ENCODE results near the gene CRIM1.
"Not testable (repeated sequence)": the region's sequence is repeated elsewhere in the genome, so short reads cannot be mapped to it uniquely, and the experiment has no call there.

The CRIM1 gene

DNA sequence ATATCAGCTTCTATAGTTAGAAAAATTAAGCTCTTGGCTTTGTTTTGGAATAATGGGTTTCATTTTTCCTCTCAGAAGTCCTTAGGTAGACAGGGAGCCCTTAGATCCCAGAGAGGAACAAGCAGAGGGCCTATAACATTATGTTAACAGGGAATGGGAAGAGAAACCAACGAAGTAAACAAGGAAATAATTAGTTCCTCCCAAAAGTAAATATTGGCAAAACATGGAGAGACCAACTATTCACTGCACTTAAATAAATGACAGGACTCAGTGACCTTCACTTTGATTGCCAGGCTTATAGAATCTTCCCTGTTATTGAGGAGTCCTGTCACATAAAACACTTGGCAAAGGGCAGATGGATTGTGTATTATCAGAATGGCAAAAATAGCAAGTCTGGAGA lies 5.3 kb downstream of the CRIM1 start:
- TF ChIP-seq, protein P1, sequence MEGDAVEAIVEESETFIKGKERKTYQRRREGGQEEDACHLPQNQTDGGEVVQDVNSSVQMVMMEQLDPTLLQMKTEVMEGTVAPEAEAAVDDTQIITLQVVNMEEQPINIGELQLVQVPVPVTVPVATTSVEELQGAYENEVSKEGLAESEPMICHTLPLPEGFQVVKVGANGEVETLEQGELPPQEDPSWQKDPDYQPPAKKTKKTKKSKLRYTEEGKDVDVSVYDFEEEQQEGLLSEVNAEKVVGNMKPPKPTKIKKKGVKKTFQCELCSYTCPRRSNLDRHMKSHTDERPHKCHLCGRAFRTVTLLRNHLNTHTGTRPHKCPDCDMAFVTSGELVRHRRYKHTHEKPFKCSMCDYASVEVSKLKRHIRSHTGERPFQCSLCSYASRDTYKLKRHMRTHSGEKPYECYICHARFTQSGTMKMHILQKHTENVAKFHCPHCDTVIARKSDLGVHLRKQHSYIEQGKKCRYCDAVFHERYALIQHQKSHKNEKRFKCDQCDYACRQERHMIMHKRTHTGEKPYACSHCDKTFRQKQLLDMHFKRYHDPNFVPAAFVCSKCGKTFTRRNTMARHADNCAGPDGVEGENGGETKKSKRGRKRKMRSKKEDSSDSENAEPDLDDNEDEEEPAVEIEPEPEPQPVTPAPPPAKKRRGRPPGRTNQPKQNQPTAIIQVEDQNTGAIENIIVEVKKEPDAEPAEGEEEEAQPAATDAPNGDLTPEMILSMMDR (IDR thresholded peaks at IDR 0.05) = no peak
- H3K36me3 Mint-ChIP-seq (ENCODE audit: low read depth) = no peaks in the 10 kb centered on the region
- no peak for DNase-seq
- peaks cover 75% of the 10 kb centered on the region for H3K4me1 Mint-ChIP-seq
- no peaks in the 10 kb centered on the region for H3K9me3 Mint-ChIP-seq
- H3K4me3 Mint-ChIP-seq = no peak overlapping the region
- no peaks in the 10 kb centered on the region for H3K27me3 Mint-ChIP-seq (ENCODE audit: low read depth, poor library complexity)
- no peak overlapping the region for H3K27ac Mint-ChIP-seq

GRCh38 chr2:36361396-36361795 lies 5.8 kb downstream of the CRIM1 start:
- H3K27ac Mint-ChIP-seq = no peak overlapping the region
- H3K36me3 Mint-ChIP-seq (ENCODE audit: low read depth) = no peaks in the 10 kb centered on the region
- no peaks in the 10 kb centered on the region for H3K27me3 Mint-ChIP-seq (ENCODE audit: low read depth, poor library complexity)
- H3K4me3 Mint-ChIP-seq = no peak overlapping the region
- peaks cover 81% of the 10 kb centered on the region for H3K4me1 Mint-ChIP-seq
- no peak for DNase-seq
- TF ChIP-seq, protein P1 (IDR thresholded peaks at IDR 0.05) = no peak
- H3K9me3 Mint-ChIP-seq = no peaks in the 10 kb centered on the region

DNA sequence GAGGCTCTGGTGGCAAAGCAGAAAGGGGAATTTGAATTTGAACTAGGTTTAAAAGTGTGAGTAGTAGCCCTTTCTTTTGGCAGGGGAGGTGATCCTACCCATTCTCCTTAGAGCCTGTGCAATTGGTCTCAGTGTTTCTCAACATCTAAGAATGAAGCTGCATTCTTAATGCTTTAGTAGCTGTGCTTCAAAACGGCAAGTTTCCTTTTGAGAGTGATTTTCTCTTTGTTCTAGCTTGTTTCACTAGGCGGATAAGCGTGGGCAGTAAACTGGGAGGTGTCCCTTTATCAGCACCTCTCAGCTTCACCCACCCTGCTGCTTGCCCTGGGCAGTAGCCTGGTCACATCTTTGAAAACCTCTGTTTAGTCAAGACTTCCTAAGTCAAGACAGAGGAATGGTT lies 6.7 kb downstream of the CRIM1 start:
- no peak for DNase-seq

DNA sequence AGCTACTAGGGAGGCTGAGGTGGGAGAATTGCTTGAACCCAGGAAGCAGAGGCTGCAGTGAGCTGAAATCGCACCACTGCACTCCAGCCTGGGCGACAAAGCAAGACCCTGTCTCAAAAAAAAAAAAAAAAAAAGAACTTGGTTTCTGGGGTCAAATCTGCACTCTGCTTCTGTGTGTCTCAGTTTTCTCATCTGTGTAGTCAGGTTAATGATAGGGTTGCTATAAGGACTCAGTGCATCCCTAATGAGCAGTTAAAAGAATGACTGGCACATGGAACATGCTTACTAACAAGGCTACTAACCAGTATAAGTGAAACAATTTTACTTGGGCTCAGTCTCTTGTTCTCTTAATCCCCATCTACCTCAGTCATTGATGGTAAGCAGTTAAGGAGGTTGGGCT lies 7.5 kb downstream of the CRIM1 start:
- not testable (repeated sequence) for DNase-seq; H3K27me3 Mint-ChIP-seq (ENCODE audit: low read depth, poor library complexity); H3K36me3 Mint-ChIP-seq (ENCODE audit: low read depth); H3K27ac Mint-ChIP-seq; H3K9me3 Mint-ChIP-seq; H3K4me3 Mint-ChIP-seq
- H3K4me1 Mint-ChIP-seq = peaks cover 86% of the 10 kb centered on the region

More for the DNA sequence above, 6.7 kb downstream of the CRIM1 start:
- no peaks in the 10 kb centered on the region for H3K9me3 Mint-ChIP-seq
- TF ChIP-seq, protein P1 (IDR thresholded peaks at IDR 0.05) = no peak
- H3K4me1 Mint-ChIP-seq = peaks cover 86% of the 10 kb centered on the region
- H3K27ac Mint-ChIP-seq = no peak overlapping the region
- H3K4me3 Mint-ChIP-seq = no peak overlapping the region
- H3K36me3 Mint-ChIP-seq (ENCODE audit: low read depth) = no peaks in the 10 kb centered on the region
- no peaks in the 10 kb centered on the region for H3K27me3 Mint-ChIP-seq (ENCODE audit: low read depth, poor library complexity)

DNA sequence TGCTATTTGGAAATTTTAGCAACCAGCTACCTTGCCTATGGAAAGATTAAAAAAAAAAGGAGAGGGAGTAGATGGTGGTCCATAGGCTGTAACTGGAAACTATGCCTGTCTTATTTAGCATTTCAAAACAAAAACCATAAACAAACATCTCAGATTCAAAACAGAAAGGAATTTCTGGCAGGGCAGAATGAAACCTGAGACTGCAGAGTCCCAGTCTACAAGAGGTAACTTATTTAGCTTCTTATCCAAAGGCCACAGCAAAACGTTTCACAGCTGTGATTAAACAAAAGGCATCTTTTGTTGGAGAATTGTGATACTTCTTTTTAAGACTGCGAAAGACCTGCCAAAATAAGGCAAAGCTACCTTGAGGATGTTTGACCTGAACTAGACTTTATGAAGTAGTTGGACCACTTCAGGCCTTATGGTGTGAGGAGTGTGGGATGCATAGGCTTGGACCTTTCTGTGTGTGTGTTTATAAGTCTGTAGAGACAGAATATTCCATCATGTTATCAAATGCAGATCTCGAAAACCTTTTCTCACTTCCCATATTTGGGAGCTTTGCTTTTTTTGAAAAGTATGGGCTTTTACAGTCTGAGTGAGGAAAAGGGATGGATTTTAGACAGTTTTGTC lies 11.0 kb downstream of the CRIM1 start:
- no peak overlapping the region for H3K4me3 Mint-ChIP-seq
- no peak overlapping the region for H3K27ac Mint-ChIP-seq
- H3K36me3 Mint-ChIP-seq (ENCODE audit: low read depth) = no peaks in the 10 kb centered on the region
- DNase-seq = no peak
- TF ChIP-seq, protein P1 (IDR thresholded peaks at IDR 0.05) = no peak
- no peaks in the 10 kb centered on the region for H3K27me3 Mint-ChIP-seq (ENCODE audit: low read depth, poor library complexity)
- H3K4me1 Mint-ChIP-seq = peaks cover 83% of the 10 kb centered on the region
- no peaks in the 10 kb centered on the region for H3K9me3 Mint-ChIP-seq

DNA sequence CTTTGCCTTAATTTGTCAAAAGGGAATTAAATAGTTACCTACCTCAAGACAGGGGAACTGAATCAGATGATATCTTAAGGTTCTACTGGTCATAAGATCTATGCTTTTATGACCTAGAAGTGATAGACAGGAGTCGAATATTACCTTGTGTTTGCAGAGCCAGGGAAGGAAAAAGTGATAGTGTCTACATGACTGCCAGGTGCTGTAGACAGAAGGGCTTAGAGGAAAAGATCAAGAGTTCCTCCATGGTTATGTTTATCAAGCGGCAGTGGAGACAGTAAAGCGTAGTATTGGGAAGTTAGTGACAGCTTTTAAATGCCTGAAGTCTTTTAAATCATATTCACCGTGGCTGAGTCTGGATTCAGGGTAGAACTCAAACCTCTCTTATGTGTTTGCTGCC lies 11.9 kb downstream of the CRIM1 start:
- H3K27me3 Mint-ChIP-seq (ENCODE audit: low read depth, poor library complexity) = no peaks in the 10 kb centered on the region
- no peaks in the 10 kb centered on the region for H3K36me3 Mint-ChIP-seq (ENCODE audit: low read depth)
- TF ChIP-seq, protein P1 (IDR thresholded peaks at IDR 0.05) = no peak
- H3K27ac Mint-ChIP-seq = no peak overlapping the region
- no peak for DNase-seq
- H3K4me3 Mint-ChIP-seq = no peak overlapping the region
- H3K4me1 Mint-ChIP-seq = peaks cover 79% of the 10 kb centered on the region
- H3K9me3 Mint-ChIP-seq = no peaks in the 10 kb centered on the region
